ENCODE data around the gene FERMT2.
A peak's percentile ranks its signal among the peaks of the same experiment; 100 is the strongest.

The FERMT2 gene, protein sequence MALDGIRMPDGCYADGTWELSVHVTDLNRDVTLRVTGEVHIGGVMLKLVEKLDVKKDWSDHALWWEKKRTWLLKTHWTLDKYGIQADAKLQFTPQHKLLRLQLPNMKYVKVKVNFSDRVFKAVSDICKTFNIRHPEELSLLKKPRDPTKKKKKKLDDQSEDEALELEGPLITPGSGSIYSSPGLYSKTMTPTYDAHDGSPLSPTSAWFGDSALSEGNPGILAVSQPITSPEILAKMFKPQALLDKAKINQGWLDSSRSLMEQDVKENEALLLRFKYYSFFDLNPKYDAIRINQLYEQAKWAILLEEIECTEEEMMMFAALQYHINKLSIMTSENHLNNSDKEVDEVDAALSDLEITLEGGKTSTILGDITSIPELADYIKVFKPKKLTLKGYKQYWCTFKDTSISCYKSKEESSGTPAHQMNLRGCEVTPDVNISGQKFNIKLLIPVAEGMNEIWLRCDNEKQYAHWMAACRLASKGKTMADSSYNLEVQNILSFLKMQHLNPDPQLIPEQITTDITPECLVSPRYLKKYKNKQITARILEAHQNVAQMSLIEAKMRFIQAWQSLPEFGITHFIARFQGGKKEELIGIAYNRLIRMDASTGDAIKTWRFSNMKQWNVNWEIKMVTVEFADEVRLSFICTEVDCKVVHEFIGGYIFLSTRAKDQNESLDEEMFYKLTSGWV

DNA sequence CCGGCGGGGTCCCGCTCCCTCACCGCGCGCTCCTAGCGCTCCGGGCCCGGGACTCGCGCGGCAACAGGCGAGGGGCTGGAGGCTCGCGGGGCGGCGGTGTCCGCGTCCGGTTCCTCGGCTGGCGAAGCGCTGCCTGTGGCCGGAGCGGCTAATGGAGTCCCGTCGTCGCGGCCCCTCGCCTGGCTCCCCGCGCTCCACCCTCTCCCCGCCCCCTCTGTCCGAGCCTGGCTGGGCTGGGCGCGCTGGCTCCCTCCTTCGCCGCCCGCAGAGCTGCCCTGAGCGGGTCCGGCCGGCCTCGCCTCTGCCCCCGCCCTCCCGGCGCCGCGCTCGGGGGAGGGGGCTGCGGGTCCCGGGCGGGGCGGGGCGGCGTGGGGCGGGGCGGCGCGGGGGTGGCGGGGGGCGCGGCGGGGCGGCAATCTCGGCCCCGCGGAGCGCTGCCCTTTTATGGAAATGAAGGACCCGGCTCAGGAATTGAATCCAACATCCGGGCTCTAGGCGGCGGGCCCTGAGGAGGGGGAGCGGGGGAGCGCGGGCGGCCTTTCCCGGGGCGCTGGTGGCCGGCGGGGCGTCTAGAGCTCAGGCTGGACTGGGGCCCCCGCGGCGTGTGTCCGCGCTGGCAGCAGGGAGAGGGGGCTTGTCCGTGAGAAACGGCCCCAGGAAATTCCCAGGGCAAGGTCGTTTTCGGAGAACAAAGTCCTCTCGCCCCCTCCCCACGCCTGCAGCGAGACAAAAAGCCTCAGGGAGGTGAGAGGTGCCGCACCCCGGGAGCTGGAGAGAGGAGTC is at the start of gene FERMT2:
Gene FERMT2 (minus strand): TSS at position 153 of the 783 bp plus-strand sequence. CDS start 482 bp downstream, outside the sequence.
- DNase-seq = no peak

DNA sequence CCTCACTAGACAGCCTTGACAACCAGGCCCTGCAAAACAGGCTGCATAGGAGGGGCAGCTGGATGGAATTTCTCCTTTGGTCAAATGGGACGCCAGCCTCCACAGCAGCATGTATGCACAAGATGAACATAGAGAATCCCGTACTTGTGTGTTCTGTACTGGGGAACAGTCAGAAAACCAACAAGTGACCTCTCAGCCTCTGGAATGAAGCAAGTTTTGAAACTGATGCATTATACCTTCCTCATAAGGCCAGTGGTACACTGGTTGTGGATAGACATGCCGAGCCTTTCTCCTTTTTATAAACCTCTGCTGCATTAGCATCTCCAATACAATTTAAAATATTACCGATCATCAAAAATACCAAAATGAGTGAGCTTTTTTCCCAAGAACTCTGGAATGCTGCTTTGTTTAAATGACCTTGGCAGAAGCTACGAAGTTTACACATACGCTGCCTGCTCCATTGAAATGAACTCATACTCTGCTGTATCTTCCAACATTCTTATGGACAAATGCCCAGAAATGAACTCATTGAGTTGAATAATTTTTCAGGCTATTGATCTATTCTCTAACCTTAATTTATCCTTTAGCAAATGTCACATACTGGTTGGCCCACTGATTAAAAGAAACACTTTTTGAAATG is 47.6 kb upstream of the FERMT2 start:
- DNase-seq = no peak

DNA sequence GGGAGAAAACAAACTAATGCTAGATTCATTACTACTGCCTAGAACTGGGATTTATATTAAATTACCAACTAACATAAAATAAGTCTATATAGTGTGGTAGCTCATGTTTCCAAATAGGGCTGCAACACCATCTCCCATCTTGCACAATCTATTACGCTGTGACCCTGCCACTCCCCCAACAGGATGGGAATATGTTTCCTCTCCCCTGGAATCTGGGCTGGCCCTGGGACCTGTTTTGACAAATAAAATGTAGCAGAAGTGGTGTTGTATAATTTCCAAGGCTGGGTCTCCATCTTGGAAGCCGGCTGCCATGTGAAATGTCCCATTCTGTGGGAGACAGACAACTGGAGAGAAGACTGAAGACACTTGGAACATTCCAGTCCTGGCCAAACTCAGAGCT is 45.6 kb upstream of the FERMT2 start:
- no peak for DNase-seq

DNA sequence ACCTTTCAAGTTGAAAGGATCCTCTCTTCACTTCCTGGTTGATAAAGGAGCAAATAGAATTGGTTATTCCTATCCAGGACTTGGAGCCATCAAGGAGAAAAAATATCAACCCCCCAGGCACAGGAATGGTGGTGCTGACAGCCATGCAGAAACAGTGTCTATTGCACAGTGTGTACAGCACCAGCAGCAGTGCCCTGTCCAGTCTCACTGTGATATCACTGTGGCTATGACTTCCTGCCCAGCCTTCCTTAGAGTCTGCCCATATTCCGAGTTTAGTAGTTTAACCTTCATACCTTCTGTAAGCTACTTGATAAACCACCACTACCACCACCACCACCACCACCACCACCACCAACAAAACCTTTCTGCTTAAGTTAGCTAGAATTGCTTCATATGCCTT is 45.1 kb upstream of the FERMT2 start:
- DNase-seq = no peak

DNA sequence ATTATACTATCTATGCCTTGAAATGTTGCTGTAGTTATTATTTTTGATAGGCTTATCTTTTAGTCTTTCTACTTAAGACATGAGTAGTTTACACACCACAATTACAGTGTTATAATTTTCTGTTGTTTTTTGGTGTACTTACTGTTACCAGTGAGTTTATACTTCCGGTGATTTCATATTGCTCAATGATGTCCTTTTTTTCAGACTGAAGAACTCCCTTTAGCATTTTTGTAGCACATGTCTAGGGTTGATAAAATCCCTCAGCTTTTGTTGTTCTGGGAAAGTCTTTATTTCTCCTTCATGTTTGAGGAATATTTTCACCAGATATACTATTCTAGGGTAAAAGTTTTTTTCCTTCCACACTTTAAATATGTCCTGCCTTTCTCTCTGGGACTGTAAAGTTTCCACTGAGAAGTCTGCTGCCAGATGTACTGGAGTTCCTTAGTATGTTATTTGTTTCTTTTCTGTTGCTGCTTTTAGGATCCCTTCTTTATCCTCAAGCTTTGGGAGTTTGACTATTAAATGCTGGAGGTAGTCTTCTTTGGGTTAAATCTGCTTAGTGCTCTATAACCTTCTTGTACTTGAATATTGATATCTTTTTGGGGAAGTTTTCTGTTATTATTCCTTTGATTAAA is 41.5 kb upstream of the FERMT2 start:
- DNase-seq = no peak

DNA sequence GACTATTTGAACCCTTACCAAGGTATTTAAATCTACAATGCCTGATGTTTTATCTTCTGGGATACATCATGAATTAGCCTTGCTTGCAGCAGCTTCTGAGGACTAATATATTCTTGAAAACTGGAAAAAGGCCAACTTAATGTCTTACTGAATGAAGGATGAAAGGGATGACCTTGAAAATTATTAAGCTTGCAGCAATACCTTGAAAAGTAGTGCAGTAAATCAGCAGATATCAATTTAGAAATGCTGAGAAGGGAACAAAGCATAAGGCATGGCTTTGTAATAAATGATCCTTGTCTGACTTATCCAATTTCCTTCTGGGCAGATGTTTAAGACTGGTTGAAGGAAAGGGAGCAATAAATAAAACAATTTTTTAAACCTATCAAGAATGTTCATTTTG is 37.3 kb upstream of the FERMT2 start:
- DNase-seq = no peak

DNA sequence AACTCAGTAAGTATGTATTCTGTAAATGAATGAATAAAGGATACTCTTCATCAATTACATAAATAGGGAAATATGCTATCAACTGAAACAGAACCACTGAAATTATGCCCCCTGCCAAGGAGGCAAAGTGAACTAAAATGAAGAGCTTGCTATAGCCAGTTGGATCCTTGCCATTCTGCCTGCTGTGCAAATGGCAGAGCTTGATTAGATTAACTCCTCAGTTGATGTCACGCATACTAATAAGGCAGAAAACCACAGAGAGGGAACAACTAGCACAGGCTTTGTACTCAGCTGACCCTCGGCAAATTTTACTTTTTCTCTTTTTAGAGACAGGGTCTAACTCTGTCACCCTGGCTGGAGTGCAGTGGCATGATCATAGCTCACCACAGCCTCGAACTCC is 36.7 kb upstream of the FERMT2 start:
- DNase-seq = no peak

DNA sequence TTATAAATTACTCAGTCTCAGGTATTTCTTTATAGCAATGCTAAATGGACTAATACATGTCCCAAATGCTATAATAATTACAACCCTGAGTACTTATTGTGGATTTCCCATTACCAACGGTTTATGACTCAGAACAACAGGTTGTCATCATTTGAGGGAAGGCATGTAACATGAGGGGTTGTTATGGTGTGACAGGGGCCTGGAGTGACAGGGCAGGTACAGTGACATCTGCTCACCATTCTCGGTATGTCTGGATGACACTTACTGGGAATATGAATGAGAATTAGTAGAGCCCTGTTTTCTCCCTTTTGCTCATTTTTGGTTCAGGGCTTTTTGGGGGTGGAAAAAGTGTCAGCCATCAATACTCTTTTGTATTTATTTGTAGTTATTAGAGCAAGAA is 36.2 kb upstream of the FERMT2 start:
- no peak for DNase-seq

DNA sequence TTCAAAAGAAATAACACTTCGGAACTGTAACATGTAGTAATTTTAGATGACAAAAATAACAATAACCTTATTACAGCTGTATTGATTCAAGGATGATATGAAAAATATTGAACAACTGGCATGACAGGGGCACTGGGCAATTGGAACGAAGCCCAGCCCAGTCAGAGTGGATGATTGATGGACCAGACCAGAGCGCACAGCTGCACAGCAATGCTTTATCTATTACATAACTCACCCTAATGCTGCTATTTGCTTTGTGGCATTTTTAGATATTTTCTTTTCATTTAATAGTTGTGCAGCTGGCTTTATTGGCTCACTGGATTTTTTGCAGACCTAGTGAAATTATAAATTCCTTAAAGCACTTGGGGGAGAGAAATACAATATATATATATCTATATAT is 26.9 kb upstream of the FERMT2 start:
- no peak for DNase-seq

DNA sequence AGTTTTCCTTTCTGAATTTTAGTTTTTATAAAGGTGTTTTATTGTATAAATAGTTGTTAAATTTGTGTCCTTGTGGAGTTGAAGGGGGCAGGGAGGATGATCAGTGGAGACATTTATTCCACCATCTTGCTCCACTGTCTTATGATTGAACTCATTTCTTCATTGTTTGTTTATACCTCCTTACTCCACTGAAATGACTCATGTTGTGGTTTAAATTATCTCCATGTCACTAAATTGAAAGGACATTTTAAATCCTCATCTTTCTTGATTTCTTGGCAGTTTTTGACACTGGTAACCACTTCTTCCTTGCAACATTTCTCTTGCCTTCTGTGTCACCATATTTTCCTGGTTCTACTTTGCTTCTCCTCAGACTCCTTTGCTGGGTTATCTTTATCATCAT is 23.6 kb upstream of the FERMT2 start:
- DNase-seq = no peak

DNA sequence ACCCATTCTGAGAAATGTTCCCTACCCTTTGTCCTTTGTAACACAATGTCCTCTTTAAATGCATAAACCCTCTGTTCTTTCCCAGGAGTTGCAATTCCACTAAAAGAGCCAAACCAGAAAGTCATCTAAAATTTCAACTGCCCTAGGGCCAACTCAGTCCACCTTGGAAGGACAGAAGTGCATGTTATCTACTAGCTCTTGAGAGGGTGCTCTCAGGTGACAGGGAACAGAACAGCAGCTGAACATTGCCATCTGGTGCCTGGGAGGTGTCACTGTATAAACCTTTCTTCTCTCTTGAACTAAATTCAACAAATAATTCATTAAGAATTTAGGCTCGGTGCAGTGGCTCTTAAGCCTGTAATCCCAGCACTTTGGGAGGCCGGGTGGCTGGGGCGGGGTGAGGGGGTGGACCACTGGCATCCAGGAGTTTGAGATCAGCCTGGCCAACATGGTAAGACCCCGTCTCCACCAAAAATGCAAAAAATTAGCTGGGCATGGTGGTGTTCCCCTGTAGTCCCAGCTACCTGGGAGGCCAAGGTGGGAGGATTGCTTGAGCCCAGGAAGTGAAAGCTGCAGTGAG is 10.3 kb upstream of the FERMT2 start:
- peak in 3 of 4 experiments; percentile 4 to 17 (median 10) for DNase-seq

DNA sequence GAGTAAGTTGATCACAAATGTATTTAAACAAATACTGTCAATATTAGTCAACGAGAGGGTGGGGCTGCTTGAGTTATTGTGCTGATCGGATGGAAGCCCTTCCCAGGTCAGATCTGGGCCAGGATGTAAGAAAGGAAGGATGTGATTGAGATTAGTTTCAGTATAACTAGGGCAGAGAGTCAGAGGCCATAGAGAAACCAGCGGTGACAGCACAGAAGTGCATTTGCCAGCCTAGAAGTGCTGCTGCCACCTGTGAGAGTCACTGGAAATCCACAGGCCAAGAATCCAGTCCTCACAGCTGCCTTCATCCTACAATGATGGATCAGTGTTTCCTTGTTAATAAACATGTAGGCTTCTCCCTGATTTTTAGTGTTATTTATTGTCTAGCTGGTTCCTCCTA is 9.8 kb upstream of the FERMT2 start:
- no peak for DNase-seq

DNA sequence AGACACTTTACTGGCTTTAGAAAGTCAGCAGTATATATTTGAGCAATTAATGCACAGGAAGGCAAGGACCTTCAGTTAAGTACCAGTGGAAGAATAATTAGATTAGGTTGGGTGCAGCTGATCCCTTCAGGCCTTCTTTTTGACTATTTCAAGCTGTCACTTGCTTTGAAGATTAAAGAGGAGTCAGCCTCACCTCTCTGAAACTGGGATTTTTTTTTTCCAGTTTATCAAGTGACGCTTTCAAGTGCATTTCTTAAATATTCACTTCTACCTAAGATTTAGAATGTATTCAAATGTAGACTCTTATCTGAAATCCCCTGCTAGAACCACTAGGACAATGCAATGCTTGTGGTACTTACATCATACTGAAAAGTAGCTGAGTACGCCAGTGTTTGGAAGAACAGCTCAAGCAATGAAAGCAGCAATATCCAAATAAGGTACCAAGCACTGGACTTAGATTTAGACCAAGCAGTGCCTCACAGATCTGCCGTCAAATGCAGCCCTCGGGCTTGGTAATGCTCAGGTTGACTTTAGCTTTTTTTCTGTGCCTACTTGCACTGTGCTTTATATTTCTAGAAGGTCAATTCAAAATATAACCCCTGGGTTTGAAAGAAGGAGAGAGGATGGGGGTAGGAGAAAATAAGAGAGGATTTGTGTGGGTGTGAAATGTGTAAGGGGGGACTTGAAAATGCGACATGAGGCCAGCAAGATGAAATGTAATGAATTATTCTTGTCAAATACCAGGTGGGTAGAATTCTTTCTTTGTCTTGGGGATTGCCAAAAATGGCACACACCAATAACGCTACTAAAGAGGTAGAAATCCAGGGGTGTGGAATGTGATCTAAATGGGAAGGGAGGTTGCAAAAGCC is 3.7 kb upstream of the FERMT2 start:
- no peak for DNase-seq

DNA sequence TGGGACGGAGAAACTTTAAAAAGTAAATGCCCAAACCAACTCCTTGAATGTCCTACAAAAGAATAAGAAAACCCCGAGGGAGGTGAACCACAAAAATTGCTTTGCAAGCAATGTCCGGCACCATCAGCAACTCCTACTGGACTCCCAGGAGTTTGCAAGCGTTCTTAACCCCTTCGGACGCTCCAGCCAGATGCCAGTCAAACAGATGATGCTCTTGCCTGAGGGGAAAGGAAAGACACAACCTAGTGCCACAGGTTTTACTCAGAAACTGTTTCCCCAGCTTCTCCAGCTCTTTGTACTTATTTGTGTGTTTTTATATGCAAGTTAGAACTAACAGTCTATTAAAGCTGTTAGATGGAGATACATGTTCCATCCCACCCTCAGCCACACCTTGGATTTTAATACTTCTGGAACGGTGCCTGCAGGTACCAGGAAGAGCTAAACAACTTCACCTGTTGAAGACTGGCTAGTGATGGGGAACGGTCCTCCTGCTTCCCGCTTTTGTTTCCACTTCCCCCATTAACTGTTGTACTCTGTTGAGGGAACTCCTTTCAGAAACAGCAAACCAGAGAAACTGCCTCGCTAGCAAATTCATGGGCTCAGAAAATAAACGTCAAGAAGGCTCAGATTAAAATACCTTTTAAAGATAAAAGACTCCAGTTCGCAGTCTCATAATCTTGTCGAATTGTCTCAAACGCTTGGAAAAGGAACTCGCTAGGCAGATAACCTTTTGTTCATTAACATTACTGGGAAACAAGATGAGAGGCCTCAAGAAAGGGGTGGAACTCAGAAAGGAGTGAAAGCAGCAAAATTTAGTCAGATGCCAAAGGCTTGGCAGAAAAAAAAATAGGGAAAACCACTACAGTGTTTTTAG is 1.1 kb upstream of the FERMT2 start:
- no peak for DNase-seq

DNA sequence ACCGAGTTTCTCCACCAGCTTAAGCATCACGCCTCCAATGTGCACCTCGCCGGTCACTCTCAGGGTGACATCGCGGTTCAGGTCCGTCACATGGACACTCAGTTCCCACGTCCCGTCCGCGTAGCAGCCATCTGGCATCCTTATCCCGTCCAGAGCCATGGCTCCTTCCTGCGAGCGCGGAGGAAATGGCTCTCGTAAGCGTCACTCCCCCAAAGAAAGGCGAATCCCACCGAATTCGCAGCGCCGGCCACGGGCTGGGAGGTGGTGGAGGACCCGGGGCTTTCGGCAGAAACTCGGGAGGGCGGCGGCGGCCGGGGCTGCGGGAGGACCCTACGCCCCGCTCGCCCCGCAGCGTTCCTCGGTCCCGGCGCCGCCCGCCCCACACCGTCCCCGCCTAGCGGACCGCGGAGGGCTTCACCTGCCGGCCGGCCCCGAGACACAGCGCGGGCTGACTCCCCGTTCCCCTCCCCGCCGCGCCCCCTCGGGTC is 396 bp downstream of the FERMT2 start:
- DNase-seq = no peak

DNA sequence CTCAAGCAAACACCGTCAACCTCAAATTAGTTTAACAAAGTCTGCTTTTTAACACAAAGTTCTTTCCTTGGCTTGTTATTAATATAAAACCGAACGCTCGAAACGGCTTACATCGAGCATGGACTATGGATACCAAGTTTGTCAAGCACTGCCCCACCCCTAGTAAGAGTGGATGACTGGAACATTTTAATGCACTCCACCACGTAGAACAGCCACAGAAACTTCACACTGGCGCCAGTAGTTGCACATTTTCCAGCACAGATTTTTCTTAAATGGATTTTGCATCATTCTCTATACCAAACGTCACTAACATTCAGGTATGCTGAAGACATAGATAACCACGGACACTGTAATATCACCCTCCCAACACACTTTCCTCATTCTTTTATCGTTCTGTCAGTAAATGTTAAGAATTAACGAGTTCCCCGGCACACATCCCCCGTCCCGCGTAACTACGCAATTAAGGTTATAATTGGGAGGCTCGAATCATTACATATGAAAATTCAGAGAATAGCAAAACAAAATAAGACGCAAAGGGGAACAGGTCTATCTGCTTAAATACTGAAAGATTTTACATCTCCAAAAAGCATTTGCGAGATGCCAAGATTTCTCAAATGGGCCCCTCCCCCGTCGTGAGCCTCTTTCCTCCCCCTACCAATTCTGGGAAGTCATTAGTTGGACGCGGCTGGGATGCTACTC is 990 bp downstream of the FERMT2 start:
- no peak for DNase-seq

DNA sequence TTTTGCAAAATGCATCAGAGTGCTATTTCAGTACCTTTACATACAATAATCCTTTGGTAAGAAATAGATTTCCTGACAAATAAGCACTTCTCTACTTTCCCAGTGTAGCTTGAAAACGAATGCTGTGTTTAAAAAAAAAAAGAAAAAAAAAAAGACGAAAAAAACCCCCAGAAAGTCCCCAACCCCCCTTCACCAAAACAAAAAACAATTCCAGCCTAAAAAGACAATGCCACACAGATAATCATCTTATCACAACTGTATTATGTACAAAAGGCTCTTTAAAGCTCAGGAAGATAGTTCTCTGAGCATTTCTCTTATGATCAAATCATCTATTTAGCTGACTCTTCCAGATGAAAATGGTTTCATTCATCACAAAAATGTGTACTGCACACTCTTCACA is 1.6 kb downstream of the FERMT2 start:
- DNase-seq = no peak

DNA sequence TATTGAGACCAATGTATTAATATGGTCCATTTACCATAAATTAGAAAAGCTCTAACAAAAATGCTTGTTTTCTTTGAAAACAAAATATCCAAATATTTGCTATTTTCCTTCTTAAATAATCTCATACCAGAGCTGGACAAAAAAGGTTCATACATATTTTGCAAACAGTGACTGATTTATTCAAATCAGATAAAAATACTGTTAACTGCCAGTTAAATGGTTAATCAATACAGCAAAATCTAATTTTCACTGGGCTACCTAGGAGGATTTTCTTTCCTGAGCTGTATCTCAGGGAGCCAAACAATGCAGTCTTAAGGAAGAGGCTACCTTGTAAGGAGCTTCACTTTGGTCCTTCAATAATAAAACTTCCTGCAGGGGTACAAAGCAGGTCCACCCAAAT is 2.0 kb downstream of the FERMT2 start:
- no peak for DNase-seq

DNA sequence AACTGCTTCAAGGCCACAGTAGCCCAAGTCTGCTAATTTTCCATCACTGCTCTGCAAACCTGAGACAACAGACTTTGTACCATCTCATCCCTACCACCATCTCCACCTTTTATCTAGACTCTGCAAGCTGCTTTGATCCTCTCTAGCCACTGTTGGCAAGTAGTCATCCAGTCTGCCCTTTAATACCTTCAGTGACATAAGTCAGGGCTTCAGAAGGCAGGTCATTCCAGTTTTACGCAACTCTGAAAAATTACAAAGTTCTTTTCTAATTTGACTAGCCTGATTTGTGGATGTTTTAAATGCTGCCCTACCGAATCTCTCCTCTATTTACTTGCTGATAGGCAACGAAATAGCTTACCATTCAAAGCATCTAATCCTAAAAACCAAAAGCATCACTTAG is 2.8 kb downstream of the FERMT2 start:
- DNase-seq = no peak
